OCI-LY3 (cell line): Measurements from ENCODE around the gene FANCE.

Source experiments
- H2AFZ ChIP-seq: fragments of 200-600, 300-600 bp; shearing (Covaris generic); 2 replicates; pipeline ENCODE4 v1.6.0; 2014; ENCODE audit warnings: antibody characterized with exemption, low read depth, low read length
- H3K27ac ChIP-seq: fragments of 200-600, 300-600 bp; sonication (generic); 2 replicates; pipeline ENCODE4 v1.5.1; 2014; ENCODE audit warnings: mild to moderate bottlenecking, low read length, moderate library complexity, mixed read lengths
- H3K27me3 ChIP-seq: fragments of 200-600, 300-600 bp; sonication (generic); 2 replicates; pipeline ENCODE4 v1.6.1; 2014; ENCODE audit warnings: low read depth, low read length, mixed read lengths
- H3K36me3 ChIP-seq: fragments of 200-600, 300-600 bp; sonication (generic); replicated peaks from 2 replicates; pipeline ENCODE3; 2014; ENCODE audit warnings: low read depth, low read length, mixed read lengths
- H3K4me1 ChIP-seq: fragments of 300-600, 200-600 bp; sonication (generic); 2 replicates; pipeline ENCODE4 v1.6.1; 2014; ENCODE audit warnings: low read length, mixed read lengths
- H3K4me2 ChIP-seq: fragments of 200-600, 300-600 bp; sonication (generic); 2 replicates; pipeline ENCODE4 v1.6.1; 2014; ENCODE audit warnings: low read length, mixed read lengths
- H3K4me3 ChIP-seq: fragments of 300-600, 200-600 bp; sonication (generic); 2 replicates; pipeline ENCODE4 v1.5.1; 2014; ENCODE audit warnings: antibody characterized with exemption, mild to moderate bottlenecking, low read length, moderate library complexity
- H3K79me2 ChIP-seq: fragments of 300-600, 200-600 bp; shearing (Covaris generic); 2 replicates; pipeline ENCODE4 v1.6.1; 2014; ENCODE audit warnings: mild to moderate bottlenecking, low read length, mixed read lengths
- H3K9ac ChIP-seq: fragments of 300-600, 200-600 bp; shearing (Covaris generic); 2 replicates; pipeline ENCODE4 v1.6.0; 2014; ENCODE audit warnings: mild to moderate bottlenecking, low read length, moderate library complexity
- H3K9me3 ChIP-seq: fragments of 200-600, 300-600 bp; shearing (Covaris generic); 2 replicates; pipeline ENCODE4 v1.6.1; 2014; ENCODE audit warnings: low read length, mixed read lengths; ENCODE audit not compliant: insufficient read depth
- H4K20me1 ChIP-seq: fragments of 200-600, 300-600 bp; sonication (generic); 2 replicates; pipeline ENCODE4 v1.6.1; 2016; ENCODE audit warnings: low read length, mixed read lengths; ENCODE audit not compliant: insufficient read depth
- EZH2phosphoT487 ChIP-seq: fragments of 200-600 bp; shearing (Covaris generic); IDR thresholded peaks from 2 replicates; pipeline ENCODE4 v1.6.1; 2018; ENCODE audit warnings: antibody characterized with exemption, mixed run types, low read depth
- TF ChIP-seq, protein P1 (sequence below): fragments of 200-600, 300-600 bp; sonication (generic); IDR thresholded peaks from 2 replicates; pipeline ENCODE4 v1.5.1; 2014; ENCODE audit warnings: antibody characterized with exemption, low read length, low read depth

FANCE gene

GRCh38 chr6:35492258-35492973 lies 40.3 kb downstream of the FANCE start:
- H3K9me3 ChIP-seq: no peaks in the 10 kb centered on the region
- H3K36me3 ChIP-seq: no peaks in the 10 kb centered on the region
- no peak overlapping the region for H3K4me2 ChIP-seq
- H2AFZ ChIP-seq: no peak overlapping the region
- H3K4me1 ChIP-seq: peaks cover 19% of the 10 kb centered on the region
- TF ChIP-seq EZH2phosphoT487: no peak
- TF ChIP-seq, protein P1, sequence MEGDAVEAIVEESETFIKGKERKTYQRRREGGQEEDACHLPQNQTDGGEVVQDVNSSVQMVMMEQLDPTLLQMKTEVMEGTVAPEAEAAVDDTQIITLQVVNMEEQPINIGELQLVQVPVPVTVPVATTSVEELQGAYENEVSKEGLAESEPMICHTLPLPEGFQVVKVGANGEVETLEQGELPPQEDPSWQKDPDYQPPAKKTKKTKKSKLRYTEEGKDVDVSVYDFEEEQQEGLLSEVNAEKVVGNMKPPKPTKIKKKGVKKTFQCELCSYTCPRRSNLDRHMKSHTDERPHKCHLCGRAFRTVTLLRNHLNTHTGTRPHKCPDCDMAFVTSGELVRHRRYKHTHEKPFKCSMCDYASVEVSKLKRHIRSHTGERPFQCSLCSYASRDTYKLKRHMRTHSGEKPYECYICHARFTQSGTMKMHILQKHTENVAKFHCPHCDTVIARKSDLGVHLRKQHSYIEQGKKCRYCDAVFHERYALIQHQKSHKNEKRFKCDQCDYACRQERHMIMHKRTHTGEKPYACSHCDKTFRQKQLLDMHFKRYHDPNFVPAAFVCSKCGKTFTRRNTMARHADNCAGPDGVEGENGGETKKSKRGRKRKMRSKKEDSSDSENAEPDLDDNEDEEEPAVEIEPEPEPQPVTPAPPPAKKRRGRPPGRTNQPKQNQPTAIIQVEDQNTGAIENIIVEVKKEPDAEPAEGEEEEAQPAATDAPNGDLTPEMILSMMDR: no peak
- no peak overlapping the region for H3K9ac ChIP-seq
- H3K4me3 ChIP-seq: no peak overlapping the region
- H3K27ac ChIP-seq: no peak overlapping the region
- no peaks in the 10 kb centered on the region for H3K79me2 ChIP-seq
- peaks cover 17% of the 10 kb centered on the region; the same call in 1 of the 2 replicates for H3K27me3 ChIP-seq
- no peaks in the 10 kb centered on the region for H4K20me1 ChIP-seq

- Histone ChIP-seq H3K27ac (no peak overlapping the region), H3K79me2 (no peaks in the 10 kb centered on the region), H3K4me3 (no peak overlapping the region), H3K4me1 (peaks cover 16% of the 10 kb centered on the region), H3K9ac (no peak overlapping the region), H3K36me3 (no peaks in the 10 kb centered on the region), H3K9me3 (no peaks in the 10 kb centered on the region), H2AFZ (no peak overlapping the region), H3K4me2 (no peak overlapping the region), H3K27me3 (peaks cover 17% of the 10 kb centered on the region; the same call in 1 of the 2 replicates), H4K20me1 (no peaks in the 10 kb centered on the region)
- TF ChIP-seq EZH2phosphoT487: no peak
- TF ChIP-seq, protein P1: no peak
These were observed 40.8 kb downstream of the FANCE start for GRCh38 chr6:35492974-35493284.

- Histone ChIP-seq H3K4me2 (no peak overlapping the region; the same call in 1 of the 2 replicates), H3K9me3 (no peaks in the 10 kb centered on the region), H4K20me1 (no peaks in the 10 kb centered on the region), H3K4me1 (peaks cover 12% of the 10 kb centered on the region), H3K79me2 (no peaks in the 10 kb centered on the region), H3K4me3 (no peak overlapping the region), H3K27ac (no peak overlapping the region), H2AFZ (no peak overlapping the region), H3K36me3 (no peaks in the 10 kb centered on the region), H3K27me3 (peaks cover 17% of the 10 kb centered on the region; the same call in 1 of the 2 replicates), H3K9ac (no peak overlapping the region)
- TF ChIP-seq EZH2phosphoT487: no peak
- TF ChIP-seq, protein P1: no peak
These were observed 41.3 kb downstream of the FANCE start for GRCh38 chr6:35493307-35493983.

GRCh38 chr6:35494161-35494563 lies 42.0 kb downstream of the FANCE start:
- H4K20me1 ChIP-seq: no peaks in the 10 kb centered on the region
- no peaks in the 10 kb centered on the region for H3K79me2 ChIP-seq
- H3K4me2 ChIP-seq: no peak overlapping the region; the same call in 1 of the 2 replicates
- H3K36me3 ChIP-seq: no peaks in the 10 kb centered on the region
- no peaks in the 10 kb centered on the region for H3K9me3 ChIP-seq
- no peak overlapping the region for H3K9ac ChIP-seq
- peaks cover 12% of the 10 kb centered on the region for H3K4me1 ChIP-seq
- no peak overlapping the region for H3K4me3 ChIP-seq
- no peak overlapping the region for H3K27ac ChIP-seq
- TF ChIP-seq, protein P1: no peak
- TF ChIP-seq EZH2phosphoT487: no peak
- peaks cover 17% of the 10 kb centered on the region; the same call in 1 of the 2 replicates for H3K27me3 ChIP-seq
- H2AFZ ChIP-seq: no peak overlapping the region
